Activated CD8-positive, alpha-beta memory T cell treated with anti-CD3 and anti-CD28 coated beads for 1 hour (primary cell): ENCODE data around the gene LELP1.
A peak's percentile ranks its signal among the peaks of the same experiment; 100 is the strongest.

Experiments used
- DNase-seq, 2 donors: peaks; one replicate each; pipeline ENCODE4 v3.0.0-alpha.2; 2020; ENCODE audit warnings: low read depth in 1 of 2; ENCODE audit errors: extremely low read depth in 1 of 2

Gene LELP1

GRCh38 chr1:153228491-153228890 is 25.3 kb downstream of the LELP1 start:
- no peak for DNase-seq

DNA sequence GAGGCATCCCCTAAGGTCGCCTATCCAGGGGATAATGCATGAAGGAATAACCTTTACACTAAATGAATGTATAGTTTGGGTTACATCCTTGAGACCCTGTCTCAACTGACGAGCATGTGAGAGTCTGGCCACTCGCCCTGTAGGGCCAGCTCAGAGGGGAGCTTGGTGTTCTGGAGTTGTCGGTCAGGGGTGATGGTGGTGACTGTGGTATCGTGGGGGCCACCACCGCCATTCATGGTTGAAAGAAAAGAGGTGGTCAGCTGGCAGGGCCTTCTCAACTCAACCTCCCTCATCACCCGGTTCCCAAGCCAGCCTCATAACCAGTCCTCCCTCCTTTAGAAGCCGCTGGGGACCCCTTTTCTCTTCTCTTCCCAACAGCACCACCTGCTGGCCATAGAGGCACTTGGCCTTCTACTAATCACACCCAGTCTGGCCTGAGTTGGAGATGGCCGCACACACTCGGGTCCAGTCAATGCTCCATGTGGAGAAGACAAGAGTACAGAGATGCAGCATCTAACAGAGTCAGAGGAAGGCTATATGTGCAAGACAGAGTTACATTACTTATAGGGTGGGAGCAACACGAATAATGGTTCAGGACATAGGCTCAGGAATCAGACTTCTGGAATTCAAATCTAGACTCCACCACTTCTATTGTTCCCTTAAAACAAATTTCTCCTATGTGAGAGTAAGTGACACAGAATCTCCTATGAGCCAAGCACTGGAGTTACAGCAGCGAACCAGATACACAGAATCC is 26.0 kb downstream of the LELP1 start:
- peak in 1 of 2 donors; percentile 3 for DNase-seq

DNA sequence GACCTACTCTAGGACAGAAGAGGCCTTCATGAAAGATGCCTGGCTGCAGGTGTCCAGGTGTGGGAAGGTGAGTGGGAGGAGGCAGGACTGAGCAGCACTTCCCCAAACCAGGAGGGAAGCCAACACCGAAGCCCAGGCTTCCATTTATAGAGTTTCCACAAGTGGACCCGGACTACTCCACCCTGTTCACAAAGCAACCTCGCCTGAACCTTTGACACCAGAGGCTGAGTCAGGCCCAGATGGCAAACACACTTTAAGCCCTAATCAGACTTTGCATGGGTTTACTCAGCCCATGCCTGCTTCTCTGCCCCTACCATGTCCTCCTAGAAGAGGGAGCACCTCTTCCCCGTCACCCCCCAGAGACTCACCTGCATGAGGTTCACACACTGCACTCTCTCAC is 28.1 kb downstream of the LELP1 start:
- no peak for DNase-seq

GRCh38 chr1:153231785-153232184 is 28.6 kb downstream of the LELP1 start:
- DNase-seq = no peak

DNA sequence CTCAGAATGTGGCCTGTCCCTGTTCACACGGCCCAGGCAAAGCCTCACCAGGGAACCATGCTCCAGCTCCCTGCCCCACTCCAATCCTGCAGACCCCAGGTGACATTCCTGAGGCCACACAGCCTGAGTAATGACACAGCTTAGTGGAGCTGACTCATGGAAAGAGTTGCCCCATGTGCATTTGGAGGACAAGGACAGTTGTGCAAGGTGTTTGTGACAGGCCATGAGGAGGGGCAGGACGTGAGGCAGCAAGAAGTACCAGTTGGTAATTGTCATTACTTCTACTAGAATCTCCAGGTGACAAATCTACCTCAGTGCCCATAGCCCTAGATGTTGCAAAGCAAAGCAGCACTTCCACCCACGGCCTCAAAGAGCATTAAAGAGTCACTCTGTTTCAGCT is 29.3 kb downstream of the LELP1 start:
- DNase-seq = no peak

DNA sequence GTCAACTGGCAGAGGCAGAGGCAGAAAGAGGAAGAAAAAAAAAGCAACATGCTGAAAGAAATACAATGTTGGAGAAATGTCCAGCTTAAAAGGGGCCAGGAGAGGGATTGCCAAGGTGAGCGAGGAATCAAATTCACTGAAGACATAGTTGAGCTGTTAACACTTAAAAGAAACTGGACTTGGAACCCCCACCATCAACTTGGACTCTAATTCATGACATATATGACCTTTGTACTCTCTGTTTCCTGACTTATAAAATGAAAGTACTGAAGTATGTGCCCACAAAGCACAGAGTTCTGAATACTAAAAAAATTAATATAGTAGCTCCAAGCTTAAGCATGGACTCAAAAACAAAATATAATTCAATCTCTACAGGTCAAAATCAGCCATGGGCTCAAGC is 30.2 kb downstream of the LELP1 start:
- DNase-seq = no peak

DNA sequence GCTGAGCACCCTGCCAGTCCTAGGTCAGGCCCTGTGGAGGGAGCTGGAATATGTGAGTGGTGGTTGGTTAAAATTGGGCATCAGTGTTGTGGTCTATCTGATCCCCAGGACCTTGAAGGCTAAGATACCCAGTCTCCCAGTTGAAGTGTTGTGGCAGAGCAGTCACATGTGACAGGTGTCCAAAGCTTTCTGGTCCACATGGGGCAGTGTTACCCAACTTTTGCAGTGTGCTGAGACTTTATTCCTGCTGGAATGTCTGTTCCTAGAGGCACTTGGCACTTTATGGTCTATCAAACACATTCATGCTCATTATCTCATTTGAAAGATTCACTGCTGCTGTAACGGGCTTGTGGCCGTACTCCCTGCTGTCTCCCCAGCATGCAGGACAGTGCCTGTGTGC is 35.3 kb downstream of the LELP1 start:
- no peak for DNase-seq

- DNase-seq = no peak
These were observed 38.9 kb downstream of the LELP1 start for GRCh38 chr1:153242160-153242559.

- DNase-seq = no peak
These were observed 42.2 kb downstream of the LELP1 start for GRCh38 chr1:153245466-153245865.

GRCh38 chr1:153246018-153246417 is 42.8 kb downstream of the LELP1 start:
- DNase-seq = no peak

DNA sequence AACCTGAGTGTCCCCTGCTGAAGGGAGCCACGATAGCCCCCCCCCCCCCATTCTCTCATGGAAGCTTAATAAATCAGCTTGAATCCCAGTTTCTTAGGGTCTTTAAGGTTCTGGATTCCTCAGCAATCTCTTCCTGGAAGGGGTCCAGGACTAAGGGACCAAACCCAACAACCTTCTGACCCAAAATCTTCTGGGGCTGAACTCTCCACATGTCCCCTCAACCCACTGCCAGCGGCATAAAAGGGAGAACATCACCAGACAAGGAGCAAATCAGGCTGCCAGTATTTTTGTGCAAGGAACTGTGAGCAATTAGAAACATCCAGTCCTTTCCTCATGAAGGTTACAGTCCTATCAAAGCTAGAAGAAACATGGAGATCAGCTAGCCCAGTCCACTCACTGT is 43.6 kb downstream of the LELP1 start:
- DNase-seq = no peak

- DNase-seq = no peak
These were observed 45.1 kb downstream of the LELP1 start for GRCh38 chr1:153248176-153248879.

DNA sequence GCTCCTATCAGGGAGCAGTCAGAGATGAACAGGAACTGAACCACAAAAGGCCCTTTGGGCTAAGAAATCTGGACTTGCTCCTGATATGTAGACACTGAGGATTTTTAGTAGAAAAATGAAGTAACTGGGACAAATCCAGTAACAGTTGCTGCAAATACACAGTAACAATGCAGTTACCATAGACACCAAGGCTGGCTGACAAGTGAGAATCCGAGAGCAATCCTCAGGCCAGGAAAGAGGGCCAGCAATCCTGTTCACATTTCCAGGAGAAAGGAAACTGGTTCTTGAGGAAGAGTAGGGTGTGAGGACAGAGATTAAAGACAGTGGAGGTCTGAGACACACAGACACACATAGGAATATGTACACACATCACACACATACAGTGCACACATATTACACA is 46.9 kb downstream of the LELP1 start:
- no peak for DNase-seq

GRCh38 chr1:153251087-153251486 is 47.9 kb downstream of the LELP1 start:
- DNase-seq = no peak

GRCh38 chr1:153251562-153251961 is 48.3 kb downstream of the LELP1 start:
- DNase-seq = no peak

DNA sequence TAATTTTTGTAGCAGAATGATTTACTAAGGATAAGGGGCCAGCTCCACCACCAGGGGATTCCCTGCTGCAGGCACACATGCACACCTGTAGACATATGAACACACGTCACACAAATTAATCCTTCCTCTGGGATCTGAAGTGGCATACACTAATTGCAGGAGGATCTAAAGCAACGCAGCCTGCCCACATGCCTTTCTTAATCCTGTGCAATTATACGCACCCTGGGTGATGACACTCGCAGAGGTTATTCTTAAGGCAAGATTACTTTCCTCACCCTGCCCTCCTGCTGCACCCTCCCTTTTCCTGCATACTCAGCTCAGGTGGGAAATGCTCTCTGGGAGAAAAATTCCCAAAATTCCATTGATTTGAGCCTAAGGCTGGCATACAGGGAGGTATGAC is 48.8 kb downstream of the LELP1 start:
- DNase-seq = no peak

GRCh38 chr1:153253076-153253475 is 49.8 kb downstream of the LELP1 start:
- DNase-seq = no peak

- DNase-seq = no peak
These were observed 50.5 kb downstream of the LELP1 start for GRCh38 chr1:153253693-153254092.
